SK-N-DZ (cell line): ENCODE measurements around the gene CMIP.

ENCODE experiments used
- DNase-seq: peaks from one replicate; pipeline ENCODE4 v3.0.0-alpha.2; 2015; ENCODE audit warnings: low spot score

The CMIP gene

GRCh38 chr16:81446907-81447268 is 2.3 kb downstream of the CMIP start:
- no peak for DNase-seq

GRCh38 chr16:81447383-81448101 is 2.9 kb downstream of the CMIP start:
- DNase-seq: no peak

GRCh38 chr16:81448154-81449131 is 3.8 kb downstream of the CMIP start:
- no peak for DNase-seq

GRCh38 chr16:81449241-81449640 is 4.6 kb downstream of the CMIP start:
- DNase-seq: no peak

GRCh38 chr16:81449899-81450608 is 5.4 kb downstream of the CMIP start:
- no peak for DNase-seq

- no peak for DNase-seq
Measured at GRCh38 chr16:81450783-81451491, 6.3 kb downstream of the CMIP start.

- DNase-seq: no peak
Measured at GRCh38 chr16:81451753-81452680, 7.4 kb downstream of the CMIP start.

GRCh38 chr16:81453091-81453728 is 8.6 kb downstream of the CMIP start:
- no peak for DNase-seq

- no peak for DNase-seq
Measured at GRCh38 chr16:81454044-81454443, 9.4 kb downstream of the CMIP start.

GRCh38 chr16:81455006-81455405 is 10.4 kb downstream of the CMIP start:
- no peak for DNase-seq

GRCh38 chr16:81455720-81456494 is 11.3 kb downstream of the CMIP start:
- DNase-seq: no peak

GRCh38 chr16:81456523-81457325 is 12.1 kb downstream of the CMIP start:
- no peak for DNase-seq

GRCh38 chr16:81457326-81458133 is 12.9 kb downstream of the CMIP start:
- no peak for DNase-seq

- DNase-seq: no peak
Measured at GRCh38 chr16:81458149-81458669, 13.6 kb downstream of the CMIP start.

GRCh38 chr16:81458827-81459598 is 14.4 kb downstream of the CMIP start:
- no peak for DNase-seq

- DNase-seq: no peak
Measured at GRCh38 chr16:81460075-81460474, 15.5 kb downstream of the CMIP start.
